ENCODE results near the gene VPS37C. TPM values are rescaled to one million over a fixed set of nuclear protein-coding genes. Genes with fewer than 3 reads are reported as not detected.
"Not testable (repeated sequence)": the region's sequence is repeated elsewhere in the genome, so short reads cannot be mapped to it uniquely, and the experiment has no call there.

Gene VPS37C
- total RNA-seq (2021; ENCODE audit: unreplicated experiment) (23.1 TPM), Bru-seq, nascent RNA (percentile 83 among the genes with signal in this experiment), BruChase-seq, experiment 1, labeled RNA remaining after a 6-hour chase (percentile 80 among the genes with signal in this experiment), BruChase-seq, experiment 2, labeled RNA remaining after a 2-hour chase (percentile 85 among the genes with signal in this experiment)
- polyA plus RNA-seq (2012), result 17.7 and 20.4 TPM in 2 replicates
- long read RNA-seq, transcript VPS37C-201 (5 exons, 2,865 nt), result major isoform, 6 of 26 reads
- long read RNA-seq, partial matches to known transcripts, result 1 of 26 reads
- long read RNA-seq, other reads (novel, unspliced or antisense), result 19 of 26 reads

- peak within 1 kb of the TSS; percentile 18 for H2AFZ ChIP-seq (ENCODE audit: low read depth, low read length, poor library complexity, severe bottlenecking)
- H3K4me1 ChIP-seq (ENCODE audit: control insufficient read depth in 1 of 2, insufficient read depth in 2 of 2, low read length in 2 of 2), result peaks cover 19 to 35% of the 10 kb centered on the region in 2 experiments; a peak in 3 of 4 replicates
- peak within 1 kb of the TSS; percentile 77 for H3K9ac ChIP-seq (ENCODE audit: low read length)
- RAD21 ChIA-PET (ENCODE audit: low non-redundant PET in 1 of 2, low total read pairs in 2 of 2, uncharacterized antibody in 2 of 2, unreplicated experiment in 2 of 2), result no interaction called here
- no peaks in the 10 kb centered on the region for H4K20me1 ChIP-seq (ENCODE audit: insufficient read depth)
- no peaks in the 10 kb centered on the region for H3K27me3 ChIP-seq (ENCODE audit: insufficient read depth, low read length)
- POLR2A ChIA-PET, result interaction anchor here (1.0 to 1.1 kb wide), 2 partner anchors 9 kb away, joined by 3 read pairs; no protein-coding TSS in a partner anchor
- peak within 1 kb of the TSS; percentile 89 for H3K4me2 ChIP-seq (ENCODE audit: low read length)
- TF ChIP-seq FOSL1 (IDR thresholded peaks at IDR 0.05; ENCODE audit: low read depth), result no peak
- 0 out of 2 replicates have a peak, but pooled peaks have one; percentile 51 for TF ChIP-seq SP1 (IDR thresholded peaks at IDR 0.05; ENCODE audit: low read depth)
- TF ChIP-seq YY1 (IDR thresholded peaks at IDR 0.05; ENCODE audit: extremely low read depth, insufficient replicate concordance, low read depth, low read length), result no peak
- TF ChIP-seq ZFX (IDR thresholded peaks at IDR 0.05), result no peak
- no peak for TF ChIP-seq CBX3 (IDR thresholded peaks at IDR 0.05; ENCODE audit: low read depth)
- no peak for TF ChIP-seq CEBPB (IDR thresholded peaks at IDR 0.05; ENCODE audit: low read depth)
- no peak for TF ChIP-seq JUND (IDR thresholded peaks at IDR 0.05)
- TF ChIP-seq EZH2phosphoT487 (IDR thresholded peaks at IDR 0.05; ENCODE audit: borderline replicate concordance), result no peak
- TF ChIP-seq EGR1 (IDR thresholded peaks at IDR 0.05; ENCODE audit: low read depth), result peak; percentile 75
- TF ChIP-seq MAX (IDR thresholded peaks at IDR 0.05), result peak; percentile 87
- peak; percentile 94 for TF ChIP-seq POLR2AphosphoS5 (IDR thresholded peaks at IDR 0.05; ENCODE audit: low read depth, low read length)
- TF ChIP-seq TCF7L2 (IDR thresholded peaks at IDR 0.05; ENCODE audit: borderline replicate concordance, extremely low read depth, insufficient read depth, insufficient read length), result no peak
- peak; percentile 89 for TF ChIP-seq POLR2A (IDR thresholded peaks at IDR 0.05; ENCODE audit: borderline replicate concordance, extremely low read depth, insufficient read depth, insufficient read length)
- peak; percentile 65 for TF ChIP-seq ELF1 (IDR thresholded peaks at IDR 0.05; ENCODE audit: borderline replicate concordance, low read depth)
- TF ChIP-seq SIN3A (IDR thresholded peaks at IDR 0.05; ENCODE audit: low read depth), result peak; percentile 66; the same call in 1 of the 2 replicates
- TF ChIP-seq ZNF274 (IDR thresholded peaks at IDR 0.05; ENCODE audit: low read depth, low read length), result no peak
- TF ChIP-seq SRF (IDR thresholded peaks at IDR 0.05; ENCODE audit: low read depth), result no peak
- no peak for TF ChIP-seq ZBTB33 (IDR thresholded peaks at IDR 0.05; ENCODE audit: extremely low read depth, insufficient replicate concordance, low read length)
- peak within 1 kb of the TSS; percentile 97 for H3K27ac ChIP-seq (ENCODE audit: low read depth, low read length)
- no peaks in the 10 kb centered on the region for H3K9me2 ChIP-seq (ENCODE audit: insufficient read depth)
- DNase-seq (ENCODE audit: low read depth, low spot score) (peak; percentile 76), ATAC-seq (peak; percentile 88)
- H3K36me3 ChIP-seq (ENCODE audit: control insufficient read depth in 1 of 2, insufficient read depth in 2 of 2, low read length in 2 of 2), result peaks cover 0 to 14% of the 10 kb centered on the region in 2 experiments; a peak in 2 of 4 replicates
- CTCF ChIA-PET, result interaction anchor here (0.6 kb wide), 1 partner anchor 274 kb away, joined by 3 read pairs; no protein-coding TSS in a partner anchor
- H3K4me3 ChIP-seq (replicated peaks in 1 of 2; ENCODE audit: low read depth in 1 of 2, low read length in 2 of 2), result peak within 1 kb of the TSS; percentile 74 to 89
- peaks cover 41% of the 10 kb centered on the region for H3K79me2 ChIP-seq (ENCODE audit: insufficient read depth, low read length)
- no peaks in the 10 kb centered on the region for H3K9me3 ChIP-seq (ENCODE audit: control insufficient read depth in 1 of 2, insufficient read depth in 1 of 2, low read depth in 1 of 2, low read length in 2 of 2)
- intact Hi-C loops (cut with micrococcal nuclease), result no loop called here
- BruUV-seq (replicated peaks), result no TSS peak
These were observed at the start of gene VPS37C for GRCh38 chr11:61161190-61162091. Gene VPS37C, minus strand, starts transcription at chr11:61161426. Its CDS starts 22,597 bp downstream, at chr11:61138829.

- not testable (repeated sequence) for H3K4me3 ChIP-seq (replicated peaks in 1 of 2; ENCODE audit: low read depth in 1 of 2, low read length in 2 of 2)
These were observed 49.4 kb upstream of the VPS37C start for GRCh38 chr11:61210629-61211028.

More at GRCh38 chr11:61210629-61211028, 49.4 kb upstream of the VPS37C start:
- H3K9ac ChIP-seq (ENCODE audit: low read length); ATAC-seq; H3K4me2 ChIP-seq (ENCODE audit: low read length); H2AFZ ChIP-seq (ENCODE audit: low read depth, low read length, poor library complexity, severe bottlenecking); H3K9me3 ChIP-seq (ENCODE audit: control insufficient read depth in 1 of 2, insufficient read depth in 1 of 2, low read depth in 1 of 2, low read length in 2 of 2); H3K79me2 ChIP-seq (ENCODE audit: insufficient read depth, low read length); BruUV-seq (replicated peaks); intact Hi-C loops (cut with micrococcal nuclease); H3K36me3 ChIP-seq (ENCODE audit: control insufficient read depth in 1 of 2, insufficient read depth in 2 of 2, low read length in 2 of 2); H3K4me1 ChIP-seq (ENCODE audit: control insufficient read depth in 1 of 2, insufficient read depth in 2 of 2, low read length in 2 of 2); RAD21 ChIA-PET (ENCODE audit: low non-redundant PET in 1 of 2, low total read pairs in 2 of 2, uncharacterized antibody in 2 of 2, unreplicated experiment in 2 of 2); H3K27ac ChIP-seq (ENCODE audit: low read depth, low read length); POLR2A ChIA-PET; CTCF ChIA-PET; H3K27me3 ChIP-seq (ENCODE audit: insufficient read depth, low read length); H3K9me2 ChIP-seq (ENCODE audit: insufficient read depth); DNase-seq (ENCODE audit: low read depth, low spot score); H4K20me1 ChIP-seq (ENCODE audit: insufficient read depth): not testable (repeated sequence)

All from HCT116 (cell line).